Tibial artery (tissue), 4 donors: Measurements from ENCODE around the gene GALNT14.

Experiments
- DNase-seq, 2 donors: peaks; one replicate each; pipeline ENCODE4 v3.0.0-alpha.2; 2019
- H3K27ac ChIP-seq, 2 donors: fragments of 200-600 bp; sonication (generic) in 1 of 2; 1 replicate in 1 of 2; 2 replicates in 1 of 2; pipeline ENCODE4 v1.5.1; 2018 to 2019; ENCODE audit warnings: mild to moderate bottlenecking in 1 of 2
- H3K27me3 ChIP-seq, 2 donors: fragments of 200-600 bp; sonication (generic) in 1 of 2; one replicate each; pipeline versions ENCODE4 v1.5.1 to v1.6.0; 2016 to 2019
- H3K36me3 ChIP-seq, 3 donors: fragments of 200-600 bp; sonication (generic) in 2 of 3; one replicate each; pipeline ENCODE4 v1.5.1; 2016 to 2019; ENCODE audit warnings: mild to moderate bottlenecking in 2 of 3
- H3K4me1 ChIP-seq, 4 donors: fragments of 200-600 bp; sonication (generic) in 2 of 4; 1 replicate in 3 of 4; 2 replicates in 1 of 4; pipeline ENCODE4 v1.5.1; 2016 to 2019
- H3K4me3 ChIP-seq, 2 donors: fragments of 200-600 bp; sonication (generic) in 1 of 2; 1 replicate in 1 of 2; 2 replicates in 1 of 2; pipeline ENCODE4 v1.5.1; 2018 to 2019; ENCODE audit warnings: mild to moderate bottlenecking in 2 of 2
- H3K9me3 ChIP-seq, 3 donors: fragments of 200-600 bp; sonication (generic) in 1 of 3; one replicate each; pipeline ENCODE4 v1.5.1; 2016 to 2019
- CTCF ChIP-seq, 2 experiments: fragments of 200-600 bp in 1 of 2; fragments of 450-650 bp in 1 of 2; IDR thresholded peaks; one replicate each; pipeline ENCODE4 v1.5.1; 2017 to 2019; ENCODE audit warnings: antibody characterized with exemption in 2 of 2, mild to moderate bottlenecking in 1 of 2, moderate library complexity in 1 of 2
- intact Hi-C: fragments of 100-400 bp; cut with DNase I; formaldehyde crosslinking; loops from one replicate; pipeline ENCODE4 v1.15.0; 2023; ENCODE audit warnings: low total_unique reads

Gene GALNT14

GRCh38 chr2:31150120-31150670 is 12.0 kb upstream of the GALNT14 start:
- no peaks in the 10 kb centered on the region for H3K27me3 ChIP-seq
- no peaks in the 10 kb centered on the region for H3K4me1 ChIP-seq
- H3K9me3 ChIP-seq = no peaks in the 10 kb centered on the region
- H3K4me3 ChIP-seq = no peak overlapping the region
- no peak for TF ChIP-seq CTCF (IDR thresholded peaks at IDR 0.05)
- H3K36me3 ChIP-seq = no peaks in the 10 kb centered on the region
- no peak for DNase-seq
- intact Hi-C loops = no loop called here
- H3K27ac ChIP-seq = no peak overlapping the region

GRCh38 chr2:31148514-31148913 is 10.3 kb upstream of the GALNT14 start:
- no peaks in the 10 kb centered on the region for H3K27me3 ChIP-seq
- DNase-seq = no peak
- TF ChIP-seq CTCF (IDR thresholded peaks at IDR 0.05) = no peak
- intact Hi-C loops = loop anchor here (10.0 kb wide), 1 partner anchor 186 kb away; no protein-coding TSS in a partner anchor
- no peak overlapping the region for H3K27ac ChIP-seq
- H3K4me1 ChIP-seq = no peaks in the 10 kb centered on the region
- no peak overlapping the region for H3K4me3 ChIP-seq
- no peaks in the 10 kb centered on the region for H3K36me3 ChIP-seq
- H3K9me3 ChIP-seq = no peaks in the 10 kb centered on the region

- intact Hi-C loops = loop anchor here (10.0 kb wide), 1 partner anchor 187 kb away; no protein-coding TSS in a partner anchor
- Histone ChIP-seq H3K27me3 (no peaks in the 10 kb centered on the region), H3K9me3 (no peaks in the 10 kb centered on the region), H3K4me1 (no peaks in the 10 kb centered on the region), H3K4me3 (no peak overlapping the region), H3K27ac (no peak overlapping the region), H3K36me3 (no peaks in the 10 kb centered on the region)
- TF ChIP-seq CTCF (IDR thresholded peaks at IDR 0.05) = no peak
- no peak for DNase-seq
These were observed 9.4 kb upstream of the GALNT14 start for GRCh38 chr2:31147645-31148044.

- no peak for TF ChIP-seq CTCF (IDR thresholded peaks at IDR 0.05)
- no peaks in the 10 kb centered on the region for H3K9me3 ChIP-seq
- peaks cover 2 to 17% (median 13%) of the 10 kb centered on the region in 4 donors for H3K4me1 ChIP-seq
- no peak overlapping the region for H3K27ac ChIP-seq
- H3K4me3 ChIP-seq = no peak overlapping the region
- no peaks in the 10 kb centered on the region for H3K36me3 ChIP-seq
- intact Hi-C loops = loop anchor here (10.0 kb wide), 1 partner anchor 193 kb away; no protein-coding TSS in a partner anchor
- DNase-seq = no peak
- H3K27me3 ChIP-seq = peaks cover 0 to 7% of the 10 kb centered on the region in 2 donors
These were observed 3.9 kb upstream of the GALNT14 start for GRCh38 chr2:31142110-31142509.

GRCh38 chr2:31141443-31142085 is 3.3 kb upstream of the GALNT14 start:
- Histone ChIP-seq H3K9me3 (no peaks in the 10 kb centered on the region), H3K36me3 (no peaks in the 10 kb centered on the region), H3K27me3 (peaks cover 0 to 11% of the 10 kb centered on the region in 2 donors), H3K27ac (no peak overlapping the region), H3K4me3 (no peak overlapping the region), H3K4me1 (peaks cover 3 to 22% (median 18%) of the 10 kb centered on the region in 4 donors)
- no peak for DNase-seq
- intact Hi-C loops = loop anchor here (10.0 kb wide), 1 partner anchor 193 kb away; no protein-coding TSS in a partner anchor
- no peak for TF ChIP-seq CTCF (IDR thresholded peaks at IDR 0.05)
